ENCODE data around the gene ACD.

- TF ChIP-seq CTCF (IDR thresholded peaks at IDR 0.05): no peak
- no peak for TF ChIP-seq POLR2A (IDR thresholded peaks at IDR 0.05)
Measured at GRCh38 chr16:67651847-67652246, 8.2 kb downstream of the ACD start.

Data from body of pancreas (tissue), 4 donors.